HepG2 (cell line): ENCODE results near the gene P2RX6.
A peak's percentile ranks its signal among the peaks of the same experiment; 100 is the strongest.

Experiments
- CTCF ChIP-seq: sonication (generic); formaldehyde crosslinking; IDR thresholded peaks from 2 replicates; pipeline ENCODE4 v1.5.0; 2020; ENCODE audit warnings: mild to moderate bottlenecking, missing genetic modification reagents, moderate library complexity
- DDIT3 ChIP-seq: sonication (generic); formaldehyde crosslinking; IDR thresholded peaks from 2 replicates; pipeline ENCODE4 v1.4.0; 2020; ENCODE audit warnings: mild to moderate bottlenecking, missing genetic modification reagents
- JUNB ChIP-seq: sonication (generic); formaldehyde crosslinking; IDR thresholded peaks from 2 replicates; pipeline ENCODE4 v1.8.0; 2022; ENCODE audit warnings: missing genetic modification reagents, mild to moderate bottlenecking, borderline replicate concordance
- KDM1A ChIP-seq: IDR thresholded peaks from 2 replicates; pipeline ENCODE4 v1.6.1; 2016; ENCODE audit warnings: missing compliant biosample characterization
- KDM5A ChIP-seq: fragments of 200-600 bp; sonication (generic); IDR thresholded peaks from 2 replicates; pipeline ENCODE4 v1.7.0; 2018; ENCODE audit warnings: antibody characterized with exemption, mild to moderate bottlenecking, low read length, borderline replicate concordance
- MZF1 ChIP-seq: sonication (generic); formaldehyde crosslinking; IDR thresholded peaks from 2 replicates; pipeline ENCODE4 v1.8.1; 2023; ENCODE audit warnings: mild to moderate bottlenecking, missing genetic modification reagents, borderline replicate concordance
- POLR2A ChIP-seq, 2 experiments: IDR thresholded peaks; 2 replicates each; pipeline ENCODE4 v1.6.1; 2011; ENCODE audit warnings: low read depth in 2 of 2, low read length in 2 of 2, mild to moderate bottlenecking in 1 of 2, moderate library complexity in 1 of 2; ENCODE audit not compliant: insufficient read depth in 1 of 2
- ZBTB8A ChIP-seq: sonication (generic); formaldehyde crosslinking; IDR thresholded peaks from 2 replicates; pipeline ENCODE4 v1.4.0; 2020; ENCODE audit warnings: mild to moderate bottlenecking, low read depth, missing genetic modification reagents, borderline replicate concordance
- ZIK1 ChIP-seq: sonication (generic); formaldehyde crosslinking; IDR thresholded peaks from 2 replicates; pipeline ENCODE4 v1.5.0; 2020; ENCODE audit warnings: mild to moderate bottlenecking, low read depth, missing genetic modification reagents, borderline replicate concordance

DNA sequence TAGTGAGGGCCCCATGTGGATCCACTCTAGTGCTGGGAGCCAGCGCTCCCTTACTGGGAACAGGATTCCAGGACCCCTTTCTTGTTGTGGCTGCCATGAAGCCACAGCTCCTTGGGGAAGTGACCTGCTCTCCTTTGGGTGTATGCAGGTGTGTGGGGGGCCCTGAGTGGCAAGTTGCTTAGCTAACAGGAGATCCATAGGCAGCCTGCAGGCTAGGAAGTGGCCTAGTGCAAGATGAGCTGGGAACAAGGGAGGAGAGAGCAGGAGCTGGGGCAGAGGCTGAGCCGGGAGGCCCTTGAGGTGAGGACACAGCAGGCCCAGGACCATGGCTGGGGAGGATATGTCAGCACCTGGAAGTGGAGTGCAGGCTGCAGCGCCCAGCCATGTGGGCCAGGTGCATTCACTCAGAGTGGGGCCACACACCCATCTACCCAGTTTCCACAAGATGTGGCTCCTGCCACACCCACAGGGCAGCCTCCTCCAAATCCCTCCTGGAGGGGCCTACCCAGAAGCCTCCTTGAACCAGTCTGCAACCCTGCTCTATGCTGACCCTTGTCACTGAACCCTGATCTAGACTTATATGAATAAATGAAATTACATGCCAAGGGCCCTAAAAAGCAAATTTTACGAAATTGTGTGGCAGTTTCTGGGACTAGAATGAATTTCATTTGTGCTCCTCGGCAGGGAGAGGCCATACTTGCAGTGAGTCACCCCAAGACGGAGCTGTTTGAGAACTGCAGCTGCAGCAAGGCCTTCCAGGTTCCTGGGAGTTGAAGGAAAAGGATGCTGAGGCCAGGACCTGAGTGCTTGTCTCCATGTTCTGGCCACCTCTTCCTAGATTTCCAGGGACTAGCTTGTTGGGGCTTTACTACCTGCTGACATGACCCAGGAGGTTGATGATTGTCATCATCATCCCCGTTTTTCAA is 16.3 kb upstream of the P2RX6 start:
- TF ChIP-seq POLR2A (IDR thresholded peaks at IDR 0.05; ENCODE audit: insufficient read depth in 1 of 2, low read depth in 2 of 2, low read length in 2 of 2) (peak; percentile 5 to 64; a peak in 3 of 4 replicates), DDIT3 (CRISPR knock-in tag) (no peak), JUNB (CRISPR knock-in tag) (no peak), KDM1A (CRISPR knock-in tag) (no peak), CTCF (no peak), ZBTB8A (CRISPR knock-in tag) (no peak), ZIK1 (CRISPR knock-in tag) (no peak), MZF1 (CRISPR knock-in tag) (no peak), KDM5A (no peak)
